ENCODE results near the gene PRKCZ. TPM values are rescaled to one million over a fixed set of nuclear protein-coding genes. Genes with fewer than 3 reads are reported as not detected.

The PRKCZ gene
- total and polyA plus RNA-seq, 9 of the 15 experiments (the other 6 are each of a cell fraction or from before 2014, with no cell fraction given): 0.07 to 3.1 (median 1.3) TPM

DNA sequence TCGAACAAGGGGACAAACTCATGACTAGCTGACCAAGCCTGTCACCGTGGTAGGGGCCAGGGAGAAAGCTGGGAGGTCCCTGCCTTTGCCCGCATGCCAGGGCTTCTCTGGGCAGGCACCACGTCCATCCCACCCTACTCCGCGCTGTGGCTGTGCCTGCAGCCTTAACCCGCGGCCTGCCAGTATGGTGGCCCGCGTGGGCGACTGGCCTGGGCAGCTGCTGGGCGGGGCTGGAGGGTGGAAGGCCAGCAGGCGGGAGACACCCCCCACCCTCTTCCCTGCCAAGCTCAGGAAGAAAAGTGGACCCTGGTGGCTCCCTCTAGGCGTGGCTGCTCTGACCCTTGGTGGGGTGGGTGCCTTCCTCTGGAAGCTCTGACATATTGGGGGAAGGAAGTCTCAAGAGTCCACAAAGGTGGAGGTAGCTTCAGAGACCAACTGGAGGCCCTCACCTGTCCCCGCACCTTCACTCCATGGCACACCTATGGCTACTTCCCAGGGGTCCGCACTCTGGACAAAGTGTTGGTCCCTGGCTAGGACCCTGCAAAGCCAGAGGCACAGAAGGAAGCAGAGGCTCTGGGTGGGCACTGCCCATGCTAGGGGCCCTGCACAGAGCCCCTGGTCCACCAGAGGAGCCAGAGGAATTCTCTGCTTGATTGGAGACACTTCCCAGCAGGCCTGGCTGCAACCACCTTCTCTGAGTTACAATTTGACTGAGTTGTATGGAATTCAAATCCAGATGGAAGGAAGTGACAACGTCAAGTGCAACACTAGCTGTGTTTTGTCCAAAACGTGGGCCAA is 174.6 kb downstream of the PRKCZ start (continued):
- TF ChIP-seq, protein P1, sequence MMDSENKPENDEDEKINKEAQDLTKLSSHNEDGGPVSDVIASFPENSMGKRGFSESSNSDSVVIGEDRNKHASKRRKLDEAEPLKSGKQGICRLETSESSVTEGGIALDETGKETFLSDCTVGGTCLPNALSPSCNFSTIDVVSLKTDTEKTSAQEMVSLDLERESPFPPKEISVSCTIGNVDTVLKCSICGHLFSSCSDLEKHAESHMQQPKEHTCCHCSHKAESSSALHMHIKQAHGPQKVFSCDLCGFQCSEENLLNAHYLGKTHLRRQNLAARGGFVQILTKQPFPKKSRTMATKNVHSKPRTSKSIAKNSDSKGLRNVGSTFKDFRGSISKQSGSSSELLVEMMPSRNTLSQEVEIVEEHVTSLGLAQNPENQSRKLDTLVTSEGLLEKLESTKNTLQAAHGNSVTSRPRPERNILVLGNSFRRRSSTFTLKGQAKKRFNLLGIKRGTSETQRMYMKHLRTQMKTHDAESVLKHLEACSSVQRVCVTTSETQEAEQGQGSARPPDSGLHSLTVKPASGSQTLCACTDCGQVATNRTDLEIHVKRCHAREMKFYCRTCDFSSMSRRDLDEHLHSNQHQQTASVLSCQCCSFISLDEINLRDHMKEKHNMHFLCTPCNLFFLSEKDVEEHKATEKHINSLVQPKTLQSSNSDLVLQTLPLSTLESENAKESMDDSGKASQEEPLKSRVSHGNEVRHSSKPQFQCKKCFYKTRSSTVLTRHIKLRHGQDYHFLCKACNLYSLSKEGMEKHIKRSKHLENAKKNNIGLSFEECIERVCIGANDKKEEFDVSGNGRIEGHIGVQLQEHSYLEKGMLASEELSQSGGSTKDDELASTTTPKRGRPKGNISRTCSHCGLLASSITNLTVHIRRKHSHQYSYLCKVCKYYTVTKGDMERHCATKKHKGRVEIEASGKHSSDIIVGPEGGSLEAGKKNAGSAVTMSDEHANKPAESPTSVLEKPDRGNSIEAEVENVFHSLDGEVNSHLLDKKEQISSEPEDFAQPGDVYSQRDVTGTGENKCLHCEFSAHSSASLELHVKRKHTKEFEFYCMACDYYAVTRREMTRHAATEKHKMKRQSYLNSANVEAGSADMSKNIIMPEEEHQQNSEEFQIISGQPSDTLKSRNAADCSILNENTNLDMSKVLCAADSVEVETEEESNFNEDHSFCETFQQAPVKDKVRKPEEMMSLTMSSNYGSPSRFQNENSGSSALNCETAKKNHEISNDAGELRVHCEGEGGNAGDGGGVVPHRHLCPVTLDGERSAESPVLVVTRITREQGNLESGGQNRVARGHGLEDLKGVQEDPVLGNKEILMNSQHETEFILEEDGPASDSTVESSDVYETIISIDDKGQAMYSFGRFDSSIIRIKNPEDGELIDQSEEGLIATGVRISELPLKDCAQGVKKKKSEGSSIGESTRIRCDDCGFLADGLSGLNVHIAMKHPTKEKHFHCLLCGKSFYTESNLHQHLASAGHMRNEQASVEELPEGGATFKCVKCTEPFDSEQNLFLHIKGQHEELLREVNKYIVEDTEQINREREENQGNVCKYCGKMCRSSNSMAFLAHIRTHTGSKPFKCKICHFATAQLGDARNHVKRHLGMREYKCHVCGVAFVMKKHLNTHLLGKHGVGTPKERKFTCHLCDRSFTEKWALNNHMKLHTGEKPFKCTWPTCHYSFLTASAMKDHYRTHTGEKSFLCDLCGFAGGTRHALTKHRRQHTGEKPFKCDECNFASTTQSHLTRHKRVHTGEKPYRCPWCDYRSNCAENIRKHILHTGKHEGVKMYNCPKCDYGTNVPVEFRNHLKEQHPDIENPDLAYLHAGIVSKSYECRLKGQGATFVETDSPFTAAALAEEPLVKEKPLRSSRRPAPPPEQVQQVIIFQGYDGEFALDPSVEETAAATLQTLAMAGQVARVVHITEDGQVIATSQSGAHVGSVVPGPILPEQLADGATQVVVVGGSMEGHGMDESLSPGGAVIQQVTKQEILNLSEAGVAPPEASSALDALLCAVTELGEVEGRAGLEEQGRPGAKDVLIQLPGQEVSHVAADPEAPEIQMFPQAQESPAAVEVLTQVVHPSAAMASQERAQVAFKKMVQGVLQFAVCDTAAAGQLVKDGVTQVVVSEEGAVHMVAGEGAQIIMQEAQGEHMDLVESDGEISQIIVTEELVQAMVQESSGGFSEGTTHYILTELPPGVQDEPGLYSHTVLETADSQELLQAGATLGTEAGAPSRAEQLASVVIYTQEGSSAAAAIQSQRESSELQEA (IDR thresholded peaks at IDR 0.05; ENCODE audit: low read depth): no peak
- TF ChIP-seq, protein P2, sequence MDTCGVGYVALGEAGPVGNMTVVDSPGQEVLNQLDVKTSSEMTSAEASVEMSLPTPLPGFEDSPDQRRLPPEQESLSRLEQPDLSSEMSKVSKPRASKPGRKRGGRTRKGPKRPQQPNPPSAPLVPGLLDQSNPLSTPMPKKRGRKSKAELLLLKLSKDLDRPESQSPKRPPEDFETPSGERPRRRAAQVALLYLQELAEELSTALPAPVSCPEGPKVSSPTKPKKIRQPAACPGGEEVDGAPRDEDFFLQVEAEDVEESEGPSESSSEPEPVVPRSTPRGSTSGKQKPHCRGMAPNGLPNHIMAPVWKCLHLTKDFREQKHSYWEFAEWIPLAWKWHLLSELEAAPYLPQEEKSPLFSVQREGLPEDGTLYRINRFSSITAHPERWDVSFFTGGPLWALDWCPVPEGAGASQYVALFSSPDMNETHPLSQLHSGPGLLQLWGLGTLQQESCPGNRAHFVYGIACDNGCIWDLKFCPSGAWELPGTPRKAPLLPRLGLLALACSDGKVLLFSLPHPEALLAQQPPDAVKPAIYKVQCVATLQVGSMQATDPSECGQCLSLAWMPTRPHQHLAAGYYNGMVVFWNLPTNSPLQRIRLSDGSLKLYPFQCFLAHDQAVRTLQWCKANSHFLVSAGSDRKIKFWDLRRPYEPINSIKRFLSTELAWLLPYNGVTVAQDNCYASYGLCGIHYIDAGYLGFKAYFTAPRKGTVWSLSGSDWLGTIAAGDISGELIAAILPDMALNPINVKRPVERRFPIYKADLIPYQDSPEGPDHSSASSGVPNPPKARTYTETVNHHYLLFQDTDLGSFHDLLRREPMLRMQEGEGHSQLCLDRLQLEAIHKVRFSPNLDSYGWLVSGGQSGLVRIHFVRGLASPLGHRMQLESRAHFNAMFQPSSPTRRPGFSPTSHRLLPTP (IDR thresholded peaks at IDR 0.05; ENCODE audit: borderline replicate concordance, extremely low read depth, insufficient read length): no peak
- TF ChIP-seq PHB (CRISPR knock-in tag; IDR thresholded peaks at IDR 0.05) (no peak), ZNF57 (CRISPR knock-in tag; IDR thresholded peaks at IDR 0.05) (no peak), NRF1 (conservative IDR thresholded peaks at IDR 0.05 in 1 of 2, IDR thresholded peaks at IDR 0.05 in 1 of 2) (no peak), ETV6 (IDR thresholded peaks at IDR 0.05; ENCODE audit: borderline replicate concordance in 1 of 2, low read depth in 2 of 2, low read length in 1 of 2) (no peak), ETV6 (CRISPR knock-in tag; IDR thresholded peaks at IDR 0.05; ENCODE audit: borderline replicate concordance) (no peak)
- TF ChIP-seq, protein P3, sequence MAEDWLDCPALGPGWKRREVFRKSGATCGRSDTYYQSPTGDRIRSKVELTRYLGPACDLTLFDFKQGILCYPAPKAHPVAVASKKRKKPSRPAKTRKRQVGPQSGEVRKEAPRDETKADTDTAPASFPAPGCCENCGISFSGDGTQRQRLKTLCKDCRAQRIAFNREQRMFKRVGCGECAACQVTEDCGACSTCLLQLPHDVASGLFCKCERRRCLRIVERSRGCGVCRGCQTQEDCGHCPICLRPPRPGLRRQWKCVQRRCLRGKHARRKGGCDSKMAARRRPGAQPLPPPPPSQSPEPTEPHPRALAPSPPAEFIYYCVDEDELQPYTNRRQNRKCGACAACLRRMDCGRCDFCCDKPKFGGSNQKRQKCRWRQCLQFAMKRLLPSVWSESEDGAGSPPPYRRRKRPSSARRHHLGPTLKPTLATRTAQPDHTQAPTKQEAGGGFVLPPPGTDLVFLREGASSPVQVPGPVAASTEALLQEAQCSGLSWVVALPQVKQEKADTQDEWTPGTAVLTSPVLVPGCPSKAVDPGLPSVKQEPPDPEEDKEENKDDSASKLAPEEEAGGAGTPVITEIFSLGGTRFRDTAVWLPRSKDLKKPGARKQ (CRISPR knock-in tag; IDR thresholded peaks at IDR 0.05): no peak
- TF ChIP-seq, protein P4, sequence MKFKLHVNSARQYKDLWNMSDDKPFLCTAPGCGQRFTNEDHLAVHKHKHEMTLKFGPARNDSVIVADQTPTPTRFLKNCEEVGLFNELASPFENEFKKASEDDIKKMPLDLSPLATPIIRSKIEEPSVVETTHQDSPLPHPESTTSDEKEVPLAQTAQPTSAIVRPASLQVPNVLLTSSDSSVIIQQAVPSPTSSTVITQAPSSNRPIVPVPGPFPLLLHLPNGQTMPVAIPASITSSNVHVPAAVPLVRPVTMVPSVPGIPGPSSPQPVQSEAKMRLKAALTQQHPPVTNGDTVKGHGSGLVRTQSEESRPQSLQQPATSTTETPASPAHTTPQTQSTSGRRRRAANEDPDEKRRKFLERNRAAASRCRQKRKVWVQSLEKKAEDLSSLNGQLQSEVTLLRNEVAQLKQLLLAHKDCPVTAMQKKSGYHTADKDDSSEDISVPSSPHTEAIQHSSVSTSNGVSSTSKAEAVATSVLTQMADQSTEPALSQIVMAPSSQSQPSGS (CRISPR knock-in tag; IDR thresholded peaks at IDR 0.05): no peak
